HG02943 (cell line): ENCODE measurements around the gene PRKCB.
"Not testable (repeated sequence)": the region's sequence is repeated elsewhere in the genome, so short reads cannot be mapped to it uniquely, and the experiment has no call there.

Experiments
- ATAC-seq: cut with Tn5 transposase; IDR thresholded peaks from one replicate; pipeline ENCODE4 v1.9.1; 2021; ENCODE audit warnings: mild to moderate bottlenecking, low read depth, moderate library complexity; ENCODE audit not compliant: unreplicated experiment

Gene PRKCB

DNA sequence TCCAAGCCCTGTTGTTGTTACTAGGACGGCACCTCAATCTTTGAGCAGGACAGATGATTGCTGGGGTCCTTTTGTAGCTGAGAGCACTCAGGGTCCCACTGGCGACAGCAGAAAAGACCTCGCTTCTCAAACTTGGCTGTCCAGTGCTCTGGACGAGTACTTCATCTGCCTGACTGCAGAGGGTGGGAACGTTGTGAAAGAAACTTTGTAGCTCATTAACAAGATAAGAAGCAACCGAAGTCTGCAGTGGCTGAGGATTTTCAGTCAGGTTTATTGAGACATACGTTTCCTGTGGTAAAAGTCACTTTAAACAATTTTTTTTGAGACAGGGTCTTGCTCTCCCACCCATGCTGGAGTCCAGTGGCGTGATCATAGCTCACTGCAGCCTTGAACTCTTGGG is 191.7 kb downstream of the PRKCB start:
- ATAC-seq, result no peak

DNA sequence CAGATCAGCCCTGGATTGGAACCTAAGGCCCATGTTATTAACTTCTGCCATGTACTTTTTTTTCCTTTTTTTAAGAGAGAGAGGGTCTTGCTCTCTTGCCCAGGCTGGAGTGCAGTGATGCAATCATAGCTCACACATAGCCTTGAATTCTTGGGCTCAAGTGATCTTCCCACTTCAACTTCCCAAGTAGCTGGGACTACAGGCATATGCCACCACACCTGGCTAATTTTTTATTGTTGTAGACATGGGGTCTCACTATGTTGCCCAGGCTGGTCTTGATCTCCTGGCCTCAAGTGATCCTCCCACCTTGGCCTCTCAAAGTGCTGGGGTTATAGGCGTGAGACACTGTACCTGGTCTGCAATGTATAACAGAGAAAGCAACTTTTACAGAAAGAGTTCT is 194.1 kb downstream of the PRKCB start:
- ATAC-seq, result not testable (repeated sequence)

DNA sequence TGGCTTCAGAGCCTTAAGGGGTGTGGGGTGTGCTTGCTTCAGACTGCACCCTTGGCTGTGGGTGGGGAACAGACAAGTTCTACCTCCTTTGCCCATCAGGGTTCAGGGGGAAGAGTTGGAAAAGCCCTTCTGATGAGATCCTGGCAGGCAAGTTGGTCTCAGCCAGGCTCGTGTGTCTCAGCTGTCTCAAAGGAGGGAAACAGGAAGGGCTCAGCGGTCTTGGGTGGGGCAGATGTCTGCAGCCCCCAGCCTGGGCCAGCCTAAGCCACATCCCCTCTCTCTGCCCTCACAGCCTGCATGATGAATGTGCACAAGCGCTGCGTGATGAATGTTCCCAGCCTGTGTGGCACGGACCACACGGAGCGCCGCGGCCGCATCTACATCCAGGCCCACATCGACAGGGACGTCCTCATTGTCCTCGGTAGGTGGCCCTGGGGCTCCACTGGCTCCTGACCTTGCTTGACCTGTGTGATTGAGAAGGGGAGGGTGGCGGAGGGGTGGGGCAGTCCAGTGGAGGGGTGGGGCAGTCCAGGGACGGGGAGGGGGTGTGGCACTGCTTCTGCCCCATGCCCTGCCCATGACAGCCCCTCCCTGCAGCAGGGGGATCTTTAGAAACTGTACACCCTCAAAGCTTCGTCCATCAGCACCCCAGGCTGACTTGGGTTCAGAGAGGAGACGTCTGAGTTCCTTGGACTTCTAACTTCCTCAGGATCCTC is 199.5 kb downstream of the PRKCB start:
- no peak for ATAC-seq

DNA sequence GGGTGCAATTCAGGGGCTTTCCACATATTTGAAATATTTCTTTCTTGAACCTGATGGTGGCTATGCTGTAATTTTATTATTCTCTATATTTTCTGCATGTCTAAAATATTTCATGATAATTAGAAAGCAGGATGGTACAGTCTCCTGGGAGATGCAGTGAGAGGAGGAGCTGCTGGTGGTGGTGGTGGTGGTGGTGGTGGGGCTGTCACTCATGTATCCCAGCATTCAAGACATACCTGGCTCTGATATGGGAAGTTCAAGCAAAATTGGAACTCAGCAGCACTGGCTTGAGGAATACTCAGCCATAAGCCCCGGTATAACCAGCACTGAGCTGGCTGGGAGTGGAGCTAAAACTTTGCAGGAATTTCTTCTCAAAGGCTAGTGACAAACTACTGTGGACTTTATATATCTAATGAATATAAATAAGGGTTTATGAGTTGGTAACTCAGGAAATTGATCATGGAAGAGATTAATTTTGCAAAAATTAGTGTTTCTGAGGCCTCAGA is 200.3 kb downstream of the PRKCB start:
- no peak for ATAC-seq

DNA sequence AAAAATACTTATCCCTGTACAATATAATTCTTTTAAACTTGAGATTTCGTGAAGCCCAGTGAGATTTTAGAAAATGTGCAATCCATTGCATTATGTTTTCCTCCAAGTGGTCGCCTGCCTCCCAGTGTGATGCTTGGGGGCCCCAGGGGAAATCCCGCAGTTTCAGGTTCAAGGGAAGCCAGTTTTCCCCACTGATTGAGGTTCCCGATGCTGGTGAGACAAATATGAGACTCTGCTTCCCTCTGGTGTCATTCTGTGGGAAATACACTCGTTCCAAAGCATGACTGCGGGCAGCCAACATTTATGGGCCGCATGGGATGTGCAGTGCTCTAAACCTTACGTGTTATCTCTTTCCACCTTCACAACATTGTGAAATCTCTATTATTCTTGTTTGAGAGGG is 200.8 kb downstream of the PRKCB start:
- ATAC-seq, result no peak

DNA sequence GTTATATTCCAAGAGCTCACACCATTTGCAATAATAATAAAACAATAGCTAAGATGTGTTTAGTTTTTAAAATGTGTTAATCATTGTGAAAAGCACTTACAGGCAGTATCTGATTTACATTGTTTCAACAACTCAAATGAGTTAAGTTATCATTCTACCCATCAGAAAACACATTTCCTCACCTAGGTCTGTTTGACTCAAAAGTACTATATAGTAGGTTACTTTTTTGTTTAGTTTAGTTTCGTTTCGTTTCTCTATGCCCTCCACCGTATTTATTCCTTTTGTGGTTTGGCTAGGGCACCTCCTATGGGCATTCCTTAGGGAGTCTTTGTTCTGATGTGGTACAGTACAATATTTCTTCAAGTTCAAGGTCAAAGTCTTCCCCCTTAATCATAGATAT is 201.6 kb downstream of the PRKCB start:
- no peak for ATAC-seq

DNA sequence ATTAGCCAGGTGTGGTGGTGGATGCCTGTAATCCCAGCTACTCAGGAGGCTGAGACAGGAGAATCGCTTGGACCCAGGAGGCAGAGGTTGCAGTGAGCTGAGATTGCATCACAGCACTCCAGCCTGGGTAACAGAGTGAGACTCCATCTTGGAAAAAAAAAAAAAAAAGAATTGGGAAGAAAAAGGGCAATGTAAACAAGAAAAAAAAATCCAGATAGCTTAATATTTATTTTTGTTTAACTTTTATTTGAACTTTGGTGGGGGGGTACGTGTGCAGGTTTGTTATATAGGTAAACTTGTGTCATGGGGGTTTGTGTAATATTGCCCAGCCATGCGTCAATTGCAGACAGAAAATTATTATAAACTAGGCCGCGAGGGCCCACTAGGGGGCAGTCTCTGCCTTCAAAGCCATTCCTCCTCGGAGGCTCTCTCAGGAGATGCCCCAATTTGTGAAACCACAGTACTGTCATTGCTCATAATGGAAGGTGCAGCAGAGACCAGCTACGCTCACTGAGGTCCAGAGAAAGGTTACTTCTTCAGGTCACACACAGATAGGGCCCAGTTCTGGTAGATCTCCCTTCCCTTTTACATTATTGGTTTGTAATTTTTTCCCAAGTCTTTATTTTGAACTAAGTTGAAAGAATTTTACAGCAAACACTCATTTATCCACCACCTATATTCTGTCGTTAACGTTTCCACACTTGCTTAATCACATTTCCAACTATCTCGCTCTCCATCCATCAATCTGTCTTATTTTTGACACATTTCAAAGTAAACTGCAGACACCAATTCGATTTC is 206.2 kb downstream of the PRKCB start:
- no peak for ATAC-seq

DNA sequence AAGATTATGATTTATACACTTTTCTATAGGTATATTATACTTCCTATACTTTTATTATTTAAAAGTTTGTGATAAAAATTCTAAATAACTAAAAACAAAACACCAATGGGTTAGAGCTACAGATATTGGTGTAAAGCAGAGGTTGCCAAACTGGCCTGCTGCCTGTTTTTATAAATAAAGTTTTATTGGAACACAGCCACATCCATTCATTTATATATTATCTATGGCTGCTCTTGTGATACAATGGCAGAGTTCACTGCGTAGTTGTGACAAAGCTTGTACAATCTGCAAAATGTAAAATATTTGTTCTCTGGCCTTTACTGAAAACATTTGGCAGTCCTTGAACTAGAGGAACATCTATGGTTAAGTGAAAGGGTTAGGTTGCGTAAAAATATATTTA is 208.7 kb downstream of the PRKCB start:
- no peak for ATAC-seq

DNA sequence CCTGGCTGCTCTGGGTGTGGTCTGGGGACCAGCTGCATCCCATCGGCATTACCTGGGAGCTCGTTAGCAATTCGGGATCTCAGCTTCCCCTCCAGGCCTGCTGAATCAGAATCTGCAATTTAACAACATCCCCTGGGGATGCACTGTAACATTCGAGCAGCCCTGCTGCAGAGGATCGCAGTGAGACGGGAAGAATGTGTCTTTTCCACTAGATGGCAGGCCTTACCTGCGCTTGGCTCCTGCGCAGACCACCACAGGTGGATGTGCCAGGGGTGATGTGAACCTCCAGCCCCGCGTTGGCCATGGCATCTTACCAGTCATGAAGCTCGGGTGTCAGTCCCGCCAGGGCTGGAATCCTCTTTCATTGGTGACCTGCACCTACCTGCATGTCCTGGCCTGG is 209.9 kb downstream of the PRKCB start:
- no peak for ATAC-seq

DNA sequence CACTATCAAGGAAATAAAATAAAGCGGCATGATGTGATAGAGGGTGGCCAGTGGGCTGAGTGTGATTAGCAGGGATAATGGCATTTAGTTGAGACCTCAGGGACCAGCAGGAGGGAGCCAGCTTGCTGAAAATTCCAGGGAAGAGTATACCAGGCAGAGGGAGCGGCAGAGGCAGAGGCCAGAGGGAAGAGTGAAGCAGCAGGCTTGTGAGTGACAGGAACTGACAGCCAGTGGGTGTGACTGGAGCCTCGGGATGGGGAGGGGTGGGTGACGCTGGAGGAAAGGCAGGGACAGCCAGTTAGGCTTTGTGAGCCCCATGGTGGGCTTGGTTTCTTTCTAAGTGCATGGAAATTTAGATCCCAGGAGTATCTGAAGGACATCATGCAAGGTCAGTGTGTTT is 210.7 kb downstream of the PRKCB start:
- ATAC-seq, result no peak

DNA sequence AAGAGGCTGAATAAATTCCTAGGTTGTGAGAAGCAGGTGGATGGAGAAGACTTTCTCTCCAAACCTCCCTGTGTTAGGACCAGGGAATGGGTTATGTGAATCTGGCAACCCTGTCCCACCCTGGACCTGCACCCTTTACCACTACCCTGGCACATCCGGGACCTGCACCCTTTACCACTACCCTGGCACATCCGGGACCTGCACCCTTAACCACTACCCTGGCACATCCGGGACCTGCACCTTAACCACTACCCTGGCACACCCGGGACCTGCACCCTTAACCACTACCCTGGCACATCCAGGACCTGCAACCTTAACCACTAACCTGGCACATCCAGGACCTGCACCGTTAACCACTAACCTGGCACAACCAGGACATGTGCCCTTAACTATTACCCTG is 213.3 kb downstream of the PRKCB start:
- no peak for ATAC-seq

DNA sequence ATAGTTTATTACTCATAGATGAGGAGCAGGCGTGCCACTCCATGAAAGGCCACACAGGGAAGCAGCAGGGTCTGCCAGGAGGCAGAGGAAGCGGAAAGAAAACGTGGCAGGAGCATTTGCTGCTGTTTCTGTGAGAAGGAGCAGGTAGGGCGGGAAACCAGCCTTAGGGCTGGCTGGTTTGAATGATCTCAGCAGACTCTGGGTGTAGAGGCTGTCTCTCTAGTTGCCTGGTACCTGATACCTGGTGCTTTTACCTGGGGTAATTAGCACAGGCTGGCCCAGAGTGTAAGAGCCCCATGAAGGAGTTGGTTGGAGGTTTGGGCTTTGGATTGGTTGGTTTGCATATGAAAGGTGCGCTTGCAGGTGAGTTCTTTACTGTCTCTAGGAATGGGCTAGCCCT is 215.3 kb downstream of the PRKCB start:
- ATAC-seq, result no peak

DNA sequence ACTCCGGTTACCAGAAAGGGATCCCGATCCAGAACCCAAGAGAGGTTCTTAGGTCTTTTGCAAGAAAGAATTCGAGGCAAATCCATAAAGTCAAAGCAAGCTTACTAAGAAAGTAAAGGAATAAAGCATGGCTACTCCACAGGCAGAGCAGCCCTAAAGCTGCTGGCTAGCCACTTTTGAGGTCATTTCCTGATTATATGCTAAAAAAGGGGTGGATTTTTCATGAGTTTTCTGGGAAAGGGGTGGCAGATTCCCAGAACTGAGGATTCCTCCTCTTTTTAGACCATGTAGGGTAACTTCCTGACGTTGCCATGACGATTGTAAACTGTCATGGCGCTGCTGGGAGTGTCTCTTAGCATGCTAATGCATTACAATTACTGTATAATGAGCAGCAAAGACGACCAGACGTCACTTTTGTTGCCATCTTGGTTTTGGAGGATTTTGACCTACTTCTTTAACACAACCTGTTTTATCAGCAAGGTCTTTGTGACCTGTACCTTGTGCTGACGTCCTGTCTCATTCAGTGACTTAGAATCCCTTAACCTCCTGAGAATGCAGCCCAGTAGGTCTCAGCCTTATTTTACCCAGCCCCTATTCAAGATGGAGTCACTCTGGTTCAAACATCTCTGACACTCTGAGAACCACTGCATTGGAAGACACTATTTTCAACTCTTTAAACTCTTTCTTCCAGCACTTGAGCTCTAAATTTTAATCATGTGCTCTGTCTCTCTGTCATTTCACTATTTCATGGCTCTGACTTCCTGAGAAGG is 216.7 kb downstream of the PRKCB start:
- ATAC-seq, result no peak

DNA sequence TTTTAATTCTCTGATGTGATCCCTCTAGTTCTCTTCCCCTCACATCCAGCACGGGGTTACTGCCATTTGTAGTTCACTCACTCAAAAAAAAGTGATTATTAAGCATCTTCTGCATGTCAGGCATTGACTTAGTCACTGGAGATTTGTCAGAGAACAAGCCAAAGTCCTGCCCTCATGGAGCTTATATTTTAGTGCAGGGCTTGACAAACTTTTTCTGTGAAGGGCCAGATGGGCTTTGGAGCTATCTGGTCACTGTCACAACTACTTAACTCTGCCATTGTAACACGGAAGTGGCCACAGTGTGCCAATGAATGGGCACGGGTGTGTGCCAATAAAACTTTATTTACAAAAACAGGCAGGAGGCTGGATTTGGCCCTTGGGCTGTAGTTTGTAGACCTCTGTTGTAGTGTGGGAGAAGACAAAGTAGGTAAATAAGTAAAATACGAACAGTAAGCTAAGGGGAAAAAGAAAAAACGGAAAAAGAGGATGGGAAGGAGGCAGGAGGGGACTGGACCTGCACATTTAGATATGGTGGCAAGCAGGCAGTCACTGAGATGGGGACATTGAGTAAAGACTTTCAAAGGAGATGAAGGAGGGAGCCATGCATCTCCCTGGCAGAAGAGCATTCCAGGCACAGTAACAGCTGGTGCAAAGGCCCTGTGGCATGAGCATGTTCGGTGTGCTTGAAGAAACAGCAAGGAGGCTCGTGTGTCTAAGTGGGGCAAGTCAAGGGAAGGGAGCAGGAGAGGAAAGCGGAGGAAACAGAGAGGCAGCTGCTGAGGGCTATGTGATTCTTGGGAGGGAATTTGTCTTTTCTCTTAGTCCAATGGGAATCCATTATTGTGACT is 217.5 kb downstream of the PRKCB start:
- no peak for ATAC-seq

DNA sequence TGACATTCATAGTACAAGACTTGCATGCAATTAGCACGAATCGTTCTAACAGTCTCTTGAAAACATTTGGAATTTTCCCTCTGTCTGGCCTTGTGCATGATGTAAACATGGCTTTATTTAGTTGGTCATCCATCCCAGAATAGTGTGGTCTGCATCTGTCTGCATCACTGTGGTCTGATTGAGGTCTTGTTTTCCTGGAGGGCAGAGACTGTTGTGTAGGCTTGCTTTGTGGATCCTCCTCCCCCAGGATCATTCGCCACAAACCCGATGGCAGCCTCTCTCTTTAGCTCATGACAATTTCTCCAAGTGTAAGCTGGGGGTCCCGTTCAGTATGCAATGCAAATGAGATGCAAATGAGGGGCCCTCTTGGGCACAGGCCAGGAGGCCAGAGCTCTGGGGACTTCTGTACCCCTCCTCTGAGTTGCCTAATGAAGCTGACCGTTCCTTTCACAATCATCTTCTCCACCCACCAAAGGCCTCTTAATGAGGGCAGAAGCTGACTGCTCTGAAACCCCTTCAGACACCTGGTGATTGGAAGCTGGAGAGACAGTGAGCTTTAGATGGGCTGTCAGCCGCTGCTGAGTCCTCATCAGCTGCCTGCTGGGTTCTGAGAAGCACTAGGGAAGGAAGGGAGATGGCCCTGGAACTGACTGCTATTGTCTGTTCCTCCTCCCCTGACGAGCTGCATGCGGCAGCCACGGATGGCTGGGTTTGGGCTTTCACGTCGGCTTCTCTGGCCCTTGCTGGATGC is 219.1 kb downstream of the PRKCB start:
- no peak for ATAC-seq

DNA sequence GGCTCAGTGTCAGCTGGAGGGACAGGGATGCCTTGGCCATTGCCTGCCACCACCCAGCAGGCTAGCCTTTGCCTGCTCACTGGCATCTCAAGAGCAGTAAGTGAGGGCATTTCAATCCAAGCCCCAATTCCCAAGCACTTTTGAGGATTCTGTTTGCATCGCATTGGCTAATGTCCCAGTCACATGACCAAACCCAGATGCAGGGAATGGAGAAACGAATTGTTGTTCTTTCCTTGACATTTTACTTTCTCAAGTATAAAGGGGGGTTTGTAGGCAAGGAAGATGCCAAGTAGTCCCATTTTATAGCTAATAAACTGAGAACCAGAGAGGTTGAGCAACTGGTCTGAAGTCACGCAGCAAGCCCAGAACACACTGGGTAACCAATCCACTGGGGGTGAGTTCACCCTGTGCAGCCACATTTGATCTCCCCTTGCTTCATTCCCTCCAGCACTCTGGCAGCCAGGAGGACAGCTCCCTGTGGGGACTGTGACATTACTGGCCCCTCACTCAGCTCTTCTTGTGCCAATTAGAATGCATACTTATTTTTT is 226.6 kb downstream of the PRKCB start:
- ATAC-seq, result no peak

DNA sequence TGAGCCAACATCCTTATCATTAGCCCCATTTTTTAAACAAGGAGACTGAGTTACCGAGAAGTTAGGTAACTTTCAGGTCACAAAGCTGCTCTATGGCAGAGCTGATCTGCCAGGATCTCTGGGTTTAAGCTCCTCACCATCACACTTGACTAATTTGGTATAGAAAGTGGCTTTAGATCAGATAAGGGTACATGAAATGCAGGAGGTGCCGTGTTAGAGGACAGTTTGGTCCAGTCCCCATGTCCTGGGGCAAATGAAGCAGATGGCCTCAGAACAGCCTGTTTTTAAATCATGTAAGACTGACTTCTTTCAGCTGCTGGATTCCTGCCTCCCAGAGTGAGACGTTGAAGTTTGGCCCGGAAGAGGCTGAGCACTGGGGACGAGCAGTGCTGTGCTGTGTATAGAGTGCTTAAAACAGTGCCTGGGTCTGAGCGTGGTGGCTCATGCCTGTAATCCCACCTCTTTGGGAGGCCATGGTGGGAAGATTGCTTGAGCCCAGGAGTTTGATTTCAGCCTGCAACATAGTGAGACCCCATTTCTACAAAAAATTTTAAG is 233.3 kb downstream of the PRKCB start:
- ATAC-seq, result no peak

DNA sequence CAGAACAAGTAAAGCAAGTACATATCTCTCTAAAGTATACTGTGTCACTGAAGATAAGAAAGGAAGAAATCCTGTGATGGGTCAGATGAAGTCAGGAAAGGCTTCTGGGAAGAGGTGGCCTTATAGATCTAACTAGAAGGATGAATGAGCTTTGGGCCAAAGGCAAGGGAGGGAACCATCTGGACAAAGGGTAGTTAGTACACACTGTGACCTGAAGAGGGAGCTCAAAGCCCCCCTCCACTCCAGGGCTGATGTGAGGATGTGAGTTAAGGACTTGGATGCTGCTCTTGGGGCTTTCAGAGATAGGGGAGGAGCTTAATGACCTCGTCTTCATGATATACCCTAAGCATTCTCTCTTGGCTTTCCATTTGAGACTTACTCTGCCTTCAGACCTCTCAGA is 235.1 kb downstream of the PRKCB start:
- ATAC-seq, result no peak
